ENCODE data around the gene BPNT1. TPM values are rescaled to one million over a fixed set of nuclear protein-coding genes. Genes with fewer than 3 reads are reported as not detected.

The BPNT1 gene
- total RNA-seq, 1 experiment from 2014 or later, result 25.2 TPM

DNA sequence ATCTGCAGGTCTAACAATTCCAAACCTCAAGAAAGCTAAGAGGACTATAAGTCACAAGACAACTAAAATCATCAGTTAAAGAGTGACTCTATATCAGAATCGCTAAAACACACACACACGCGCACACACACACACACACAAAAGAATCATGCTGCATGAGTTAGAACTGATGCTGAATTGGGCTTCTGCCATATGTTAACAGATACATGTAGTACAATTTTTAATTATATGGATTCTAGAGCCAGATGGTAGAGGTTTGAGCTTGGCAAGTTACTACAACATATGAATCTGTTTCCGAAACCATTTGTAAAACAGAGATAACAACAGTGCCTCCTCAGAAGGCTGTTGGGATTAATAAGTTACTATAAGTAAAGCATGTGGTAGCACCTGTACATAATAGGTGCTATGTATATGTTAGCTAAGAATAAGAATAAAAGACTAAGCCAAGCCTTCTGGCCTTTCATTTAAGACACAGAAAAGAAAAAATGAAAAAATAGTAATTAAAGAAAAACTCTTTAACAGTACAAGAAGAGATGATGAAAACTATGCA lies 61.2 kb downstream of the BPNT1 start:
- H3K4me1 ChIP-seq (ENCODE audit: control insufficient read depth in 1 of 2, insufficient read depth in 2 of 2, low read length in 2 of 2), result no peaks in the 10 kb centered on the region
- no TSS peak for BruUV-seq (replicated peaks)
- H3K4me3 ChIP-seq (replicated peaks in 1 of 2; ENCODE audit: low read depth in 1 of 2, low read length in 2 of 2), result no peak overlapping the region
- H4K20me1 ChIP-seq (ENCODE audit: insufficient read depth), result no peaks in the 10 kb centered on the region
- H3K9me3 ChIP-seq (ENCODE audit: control insufficient read depth in 1 of 2, insufficient read depth in 1 of 2, low read depth in 1 of 2, low read length in 2 of 2), result no peaks in the 10 kb centered on the region
- no peaks in the 10 kb centered on the region for H3K27me3 ChIP-seq (ENCODE audit: insufficient read depth, low read length)
- POLR2A ChIA-PET, result no interaction called here
- H3K36me3 ChIP-seq (ENCODE audit: control insufficient read depth in 1 of 2, insufficient read depth in 2 of 2, low read length in 2 of 2), result peaks cover 44 to 51% of the 10 kb centered on the region in 2 experiments; a peak in 3 of 4 replicates
- H3K9me2 ChIP-seq (ENCODE audit: insufficient read depth), result no peaks in the 10 kb centered on the region
- H3K79me2 ChIP-seq (ENCODE audit: insufficient read depth, low read length), result peaks cover 12% of the 10 kb centered on the region
- no peak overlapping the region for H3K9ac ChIP-seq (ENCODE audit: low read length)
- DNase-seq (ENCODE audit: low read depth, low spot score) (no peak), ATAC-seq (no peak)
- no peak overlapping the region for H3K4me2 ChIP-seq (ENCODE audit: low read length)
- RAD21 ChIA-PET (ENCODE audit: low non-redundant PET in 1 of 2, low total read pairs in 2 of 2, uncharacterized antibody in 2 of 2, unreplicated experiment in 2 of 2), result no interaction called here
- CTCF ChIA-PET, result no interaction called here
- H3K27ac ChIP-seq (ENCODE audit: low read depth, low read length), result no peak overlapping the region
- TF ChIP-seq FOSL1 (IDR thresholded peaks at IDR 0.05; ENCODE audit: low read depth) (no peak), SP1 (IDR thresholded peaks at IDR 0.05; ENCODE audit: low read depth) (no peak), EZH2phosphoT487 (IDR thresholded peaks at IDR 0.05; ENCODE audit: borderline replicate concordance) (no peak), CBX3 (IDR thresholded peaks at IDR 0.05; ENCODE audit: low read depth) (no peak), YY1 (IDR thresholded peaks at IDR 0.05; ENCODE audit: extremely low read depth, insufficient replicate concordance, low read depth, low read length) (no peak), EGR1 (IDR thresholded peaks at IDR 0.05; ENCODE audit: low read depth) (no peak), SIN3A (IDR thresholded peaks at IDR 0.05; ENCODE audit: low read depth) (no peak), ZNF274 (IDR thresholded peaks at IDR 0.05; ENCODE audit: low read depth, low read length) (no peak), TCF7L2 (IDR thresholded peaks at IDR 0.05; ENCODE audit: borderline replicate concordance, extremely low read depth, insufficient read depth, insufficient read length) (no peak), SRF (IDR thresholded peaks at IDR 0.05; ENCODE audit: low read depth) (no peak), CEBPB (IDR thresholded peaks at IDR 0.05; ENCODE audit: low read depth) (no peak), ELF1 (IDR thresholded peaks at IDR 0.05; ENCODE audit: borderline replicate concordance, low read depth) (no peak)
- TF ChIP-seq, protein P1, sequence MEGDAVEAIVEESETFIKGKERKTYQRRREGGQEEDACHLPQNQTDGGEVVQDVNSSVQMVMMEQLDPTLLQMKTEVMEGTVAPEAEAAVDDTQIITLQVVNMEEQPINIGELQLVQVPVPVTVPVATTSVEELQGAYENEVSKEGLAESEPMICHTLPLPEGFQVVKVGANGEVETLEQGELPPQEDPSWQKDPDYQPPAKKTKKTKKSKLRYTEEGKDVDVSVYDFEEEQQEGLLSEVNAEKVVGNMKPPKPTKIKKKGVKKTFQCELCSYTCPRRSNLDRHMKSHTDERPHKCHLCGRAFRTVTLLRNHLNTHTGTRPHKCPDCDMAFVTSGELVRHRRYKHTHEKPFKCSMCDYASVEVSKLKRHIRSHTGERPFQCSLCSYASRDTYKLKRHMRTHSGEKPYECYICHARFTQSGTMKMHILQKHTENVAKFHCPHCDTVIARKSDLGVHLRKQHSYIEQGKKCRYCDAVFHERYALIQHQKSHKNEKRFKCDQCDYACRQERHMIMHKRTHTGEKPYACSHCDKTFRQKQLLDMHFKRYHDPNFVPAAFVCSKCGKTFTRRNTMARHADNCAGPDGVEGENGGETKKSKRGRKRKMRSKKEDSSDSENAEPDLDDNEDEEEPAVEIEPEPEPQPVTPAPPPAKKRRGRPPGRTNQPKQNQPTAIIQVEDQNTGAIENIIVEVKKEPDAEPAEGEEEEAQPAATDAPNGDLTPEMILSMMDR (IDR thresholded peaks at IDR 0.05 in 2 of 3, conservative IDR thresholded peaks at IDR 0.05 in 1 of 3; ENCODE audit: borderline replicate concordance in 1 of 3, insufficient read depth in 1 of 3, low read depth in 2 of 3, low read length in 2 of 3), result no peak
- TF ChIP-seq, protein P2, sequence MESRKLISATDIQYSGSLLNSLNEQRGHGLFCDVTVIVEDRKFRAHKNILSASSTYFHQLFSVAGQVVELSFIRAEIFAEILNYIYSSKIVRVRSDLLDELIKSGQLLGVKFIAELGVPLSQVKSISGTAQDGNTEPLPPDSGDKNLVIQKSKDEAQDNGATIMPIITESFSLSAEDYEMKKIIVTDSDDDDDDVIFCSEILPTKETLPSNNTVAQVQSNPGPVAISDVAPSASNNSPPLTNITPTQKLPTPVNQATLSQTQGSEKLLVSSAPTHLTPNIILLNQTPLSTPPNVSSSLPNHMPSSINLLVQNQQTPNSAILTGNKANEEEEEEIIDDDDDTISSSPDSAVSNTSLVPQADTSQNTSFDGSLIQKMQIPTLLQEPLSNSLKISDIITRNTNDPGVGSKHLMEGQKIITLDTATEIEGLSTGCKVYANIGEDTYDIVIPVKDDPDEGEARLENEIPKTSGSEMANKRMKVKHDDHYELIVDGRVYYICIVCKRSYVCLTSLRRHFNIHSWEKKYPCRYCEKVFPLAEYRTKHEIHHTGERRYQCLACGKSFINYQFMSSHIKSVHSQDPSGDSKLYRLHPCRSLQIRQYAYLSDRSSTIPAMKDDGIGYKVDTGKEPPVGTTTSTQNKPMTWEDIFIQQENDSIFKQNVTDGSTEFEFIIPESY (IDR thresholded peaks at IDR 0.05; ENCODE audit: extremely low read depth, insufficient replicate concordance, low read length), result no peak
- TF ChIP-seq, protein P3, sequence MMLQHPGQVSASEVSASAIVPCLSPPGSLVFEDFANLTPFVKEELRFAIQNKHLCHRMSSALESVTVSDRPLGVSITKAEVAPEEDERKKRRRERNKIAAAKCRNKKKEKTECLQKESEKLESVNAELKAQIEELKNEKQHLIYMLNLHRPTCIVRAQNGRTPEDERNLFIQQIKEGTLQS (IDR thresholded peaks at IDR 0.05), result no peak
- H2AFZ ChIP-seq (ENCODE audit: low read depth, low read length, poor library complexity, severe bottlenecking), result no peak overlapping the region
- intact Hi-C loops (cut with micrococcal nuclease), result no loop called here
